Body of pancreas (tissue), 4 donors: ENCODE results near the gene TMEM86B. TPM values are rescaled to one million over a fixed set of nuclear protein-coding genes. Genes with fewer than 3 reads are reported as not detected.

Experiments used
- ATAC-seq: fragments of 150-250 bp; one replicate; pipeline ENCODE4 v1.9.1; 2016
- DNase-seq, 4 donors: peaks; one replicate each; pipeline ENCODE4 v3.0.0-alpha.2; 2019
- H3K27ac ChIP-seq, 4 donors: fragments of 200-600 bp; sonication (generic); 1 replicate in 3 of 4; 2 replicates in 1 of 4; pipeline versions ENCODE4 v1.5.1 to v1.6.1; 2016 to 2019; ENCODE audit warnings: mild to moderate bottlenecking in 1 of 4, mixed read lengths in 1 of 4, moderate library complexity in 1 of 4
- H3K27me3 ChIP-seq, 2 donors: fragments of 200-600 bp; sonication (generic); one replicate each; pipeline ENCODE4 v1.6.0; 2016; ENCODE audit warnings: mild to moderate bottlenecking in 1 of 2
- H3K36me3 ChIP-seq, 2 donors: fragments of 200-600 bp; sonication (generic); replicated peaks in 1 of 2; 2 replicates each; pipeline ENCODE4 v1.5.1; 2016; ENCODE audit warnings: low read depth in 2 of 2; ENCODE audit not compliant: insufficient read depth in 1 of 2
- H3K4me1 ChIP-seq: fragments of 200-600 bp; sonication (generic); one replicate; pipeline ENCODE4 v1.6.0; 2016
- H3K4me3 ChIP-seq, 2 donors: fragments of 200-600 bp; sonication (generic); 1 replicate in 1 of 2; 2 replicates in 1 of 2; pipeline ENCODE4 v1.5.1; 2016 to 2019
- H3K9me3 ChIP-seq, 3 donors: fragments of 200-600 bp; sonication (generic); 1 replicate in 2 of 3; 2 replicates in 1 of 3; pipeline ENCODE4 v1.5.1; 2016
- CTCF ChIP-seq, 7 experiments: fragments of 450-650 bp in 4 of 7; fragments of 200-600 bp in 3 of 7; sonication (generic) in 3 of 7; IDR thresholded peaks; one replicate each; pipeline ENCODE4 v1.5.1; 2016 to 2019; ENCODE audit warnings: antibody characterized with exemption in 7 of 7
- POLR2A ChIP-seq, 3 donors: fragments of 450-650 bp; IDR thresholded peaks; one replicate each; pipeline ENCODE4 v1.6.1; 2016; ENCODE audit warnings: antibody characterized with exemption in 3 of 3, mild to moderate bottlenecking in 2 of 3
- WGBS, 2 donors: methylation state at CpG; one replicate each; pipeline ENCODE4 v1.1.5; 2017; 5-methylcytosine and 5-hydroxymethylcytosine counted together
- intact Hi-C: fragments of 100-400 bp; cut with DNase I; formaldehyde crosslinking; loops from one replicate; pipeline ENCODE4 v1.15.1; 2023
- total RNA-seq, 2 donors: library from RNA; depleted of rRNA; stranded (reverse); fragments of >200 nt; gene quantifications; one replicate each; pipeline ENCODE4 v1.1.0, GENCODE V29; 2016

Gene TMEM86B
- total RNA-seq, 2 donors from 2014 or later = 1.6 to 3.0 TPM

GRCh38 chr19:55242517-55242916, 14.0 kb upstream of the TMEM86B start:
- no peak overlapping the region for H3K4me3 ChIP-seq
- peaks cover 34 to 45% of the 10 kb centered on the region in 2 donors for H3K36me3 ChIP-seq
- intact Hi-C loops = no loop called here
- no peaks in the 10 kb centered on the region for H3K9me3 ChIP-seq
- 69 to 88% methylated on average over 7 of the region's 7 CpGs for WGBS, 2 donors
- ATAC-seq = no peak
- H3K4me1 ChIP-seq = no peaks in the 10 kb centered on the region
- TF ChIP-seq POLR2A (IDR thresholded peaks at IDR 0.05) (no peak), CTCF (IDR thresholded peaks at IDR 0.05) (no peak)
- H3K27me3 ChIP-seq = no peaks in the 10 kb centered on the region
- DNase-seq = no peak
- no peak overlapping the region for H3K27ac ChIP-seq

GRCh38 chr19:55241935-55242464, 13.4 kb upstream of the TMEM86B start:
- no peak for TF ChIP-seq POLR2A (IDR thresholded peaks at IDR 0.05)
- no peak for TF ChIP-seq CTCF (IDR thresholded peaks at IDR 0.05)
- DNase-seq = no peak
- no peak overlapping the region for H3K27ac ChIP-seq
- H3K4me1 ChIP-seq = no peaks in the 10 kb centered on the region
- WGBS, 2 donors = 88 to 94% methylated on average over 14 to 16 of the region's 16 CpGs
- H3K36me3 ChIP-seq = peaks cover 34 to 49% of the 10 kb centered on the region in 2 donors
- intact Hi-C loops = no loop called here
- no peaks in the 10 kb centered on the region for H3K9me3 ChIP-seq
- no peak for ATAC-seq
- H3K4me3 ChIP-seq = no peak overlapping the region
- H3K27me3 ChIP-seq = no peaks in the 10 kb centered on the region

- Histone ChIP-seq H3K9me3 (no peaks in the 10 kb centered on the region), H3K4me3 (no peak overlapping the region), H3K27ac (no peak overlapping the region), H3K27me3 (no peaks in the 10 kb centered on the region), H3K36me3 (peaks cover 36 to 51% of the 10 kb centered on the region in 2 donors), H3K4me1 (no peaks in the 10 kb centered on the region)
- WGBS, 2 donors = 91 to 97% methylated on average over 15 to 37 of the region's 37 CpGs
- DNase-seq = no peak
- intact Hi-C loops = no loop called here
- no peak for ATAC-seq
- TF ChIP-seq CTCF (IDR thresholded peaks at IDR 0.05) (no peak), POLR2A (IDR thresholded peaks at IDR 0.05) (no peak)
These were observed 12.8 kb upstream of the TMEM86B start for GRCh38 chr19:55241143-55241934.

GRCh38 chr19:55240713-55241020, 12.1 kb upstream of the TMEM86B start:
- DNase-seq (no peak), ATAC-seq (no peak)
- TF ChIP-seq CTCF (IDR thresholded peaks at IDR 0.05) (no peak), POLR2A (IDR thresholded peaks at IDR 0.05) (no peak)
- WGBS, 2 donors = 87 to 93% methylated on average over 5 to 6 of the region's 6 CpGs
- H3K27ac ChIP-seq = no peak overlapping the region
- no peaks in the 10 kb centered on the region for H3K27me3 ChIP-seq
- intact Hi-C loops = no loop called here
- H3K4me1 ChIP-seq = no peaks in the 10 kb centered on the region
- no peaks in the 10 kb centered on the region for H3K9me3 ChIP-seq
- H3K36me3 ChIP-seq = peaks cover 37 to 55% of the 10 kb centered on the region in 2 donors
- no peak overlapping the region for H3K4me3 ChIP-seq

GRCh38 chr19:55239004-55239403, 10.4 kb upstream of the TMEM86B start:
- Histone ChIP-seq H3K4me3 (no peak overlapping the region), H3K36me3 (peaks cover 30 to 49% of the 10 kb centered on the region in 2 donors), H3K27me3 (no peaks in the 10 kb centered on the region), H3K4me1 (no peaks in the 10 kb centered on the region), H3K27ac (no peak overlapping the region), H3K9me3 (no peaks in the 10 kb centered on the region)
- TF ChIP-seq CTCF (IDR thresholded peaks at IDR 0.05) (no peak), POLR2A (IDR thresholded peaks at IDR 0.05) (no peak)
- intact Hi-C loops = no loop called here
- DNase-seq (no peak), ATAC-seq (no peak)
- WGBS, 2 donors = 90 to 94% methylated on average over 5 to 12 of the region's 12 CpGs
